H1 (cell line): ENCODE data around the gene GLIPR2. TPM values are rescaled to one million over a fixed set of nuclear protein-coding genes. Genes with fewer than 3 reads are reported as not detected.

ENCODE experiments used
- CHD1 ChIP-seq: IDR thresholded peaks from 2 replicates; pipeline ENCODE4 v1.6.1; 2012; ENCODE audit warnings: low read depth, low read length, improper control_type of control experiment
- CHD2 ChIP-seq: IDR thresholded peaks from 2 replicates; pipeline ENCODE4 v1.6.1; 2012; ENCODE audit warnings: low read length, improper control_type of control experiment
- EGR1 ChIP-seq: IDR thresholded peaks from 2 replicates; pipeline ENCODE4 v1.6.1; 2011; ENCODE audit warnings: low read depth, low read length, borderline replicate concordance
- FOSL1 ChIP-seq: IDR thresholded peaks from 2 replicates; pipeline ENCODE4 v1.6.1; 2011; ENCODE audit warnings: mild to moderate bottlenecking, low read depth, low read length, moderate library complexity; ENCODE audit not compliant: insufficient read depth
- SIN3A ChIP-seq, 2 experiments: IDR thresholded peaks in 1 of 2; conservative IDR thresholded peaks in 1 of 2; 2 replicates each; pipeline ENCODE4 v1.6.1; 2011 to 2012; ENCODE audit warnings: low read length in 2 of 2, improper control_type of control experiment in 1 of 2, low read depth in 1 of 2, mild to moderate bottlenecking in 1 of 2
- polyA plus RNA-seq, 7 experiments: library from polyadenylated mRNA; depleted of rRNA in 3 of 7; stranded (reverse) in 5 of 7; unstranded in 2 of 7; fragments of >200 nt in 5 of 7; fragments of 200-250 nt in 2 of 7; gene quantifications; 1 replicate in 5 of 7; 2 replicates in 1 of 7; 4 replicates in 1 of 7; pipeline versions ENCODE4 v1.2.1 to v1.2.3, GENCODE V29; 2011 to 2013; ENCODE audit warnings: missing spikeins in 2 of 7, mixed read lengths in 2 of 7
- total RNA-seq: library from RNA; stranded (reverse); fragmentation: NEBNext Ultra II Directional; extraction: Animal tissue kit (Norgen Biotek cat#: 25700); gene quantifications from 2 replicates; pipeline ENCODE4 v1.2.1, GENCODE V29; 2021

Gene GLIPR2
- total and polyA plus RNA-seq, 2 of the 8 experiments (the other 6 are each of a cell fraction or from before 2014, with no cell fraction given): 7.9 to 12.0 TPM

DNA sequence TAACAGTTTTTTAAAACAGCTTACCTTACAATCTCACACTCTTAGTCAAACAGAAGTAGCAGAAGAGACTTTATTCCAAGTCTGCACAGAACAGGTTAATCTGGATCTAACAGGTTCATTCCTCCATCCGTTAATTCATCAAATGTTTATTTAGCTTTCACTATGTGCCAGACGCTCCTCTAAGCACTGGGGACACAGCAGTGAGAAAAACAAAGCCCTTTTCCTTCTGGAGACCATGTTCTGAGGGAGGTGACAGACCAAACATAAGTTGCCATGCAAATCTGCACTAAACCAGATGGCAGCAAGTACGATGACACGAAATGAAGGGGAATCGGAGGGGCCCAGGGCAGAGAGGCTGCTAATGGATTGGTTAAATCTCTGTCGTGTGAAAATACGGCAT is 17.1 kb upstream of the GLIPR2 start (continued):
- TF ChIP-seq EGR1 (no peak), CHD2 (no peak), SIN3A (conservative IDR thresholded peaks at IDR 0.05 in 1 of 2, IDR thresholded peaks at IDR 0.05 in 1 of 2; ENCODE audit: low read depth in 1 of 2, low read length in 2 of 2) (no peak), CHD1 (no peak), FOSL1 (no peak)
